Endothelial cell of umbilical vein (primary cell): Measurements from ENCODE around the gene RAC3.

Experiments
- CTCF ChIP-seq, 2 donors: IDR thresholded peaks; 1 replicate in 1 of 2; 2 replicates in 1 of 2; pipeline ENCODE4 v1.5.1; 2011; ENCODE audit warnings: low read length in 2 of 2, mild to moderate bottlenecking in 2 of 2, moderate library complexity in 2 of 2, control low read depth in 1 of 2, inconsistent platforms in 1 of 2, low read depth in 1 of 2; ENCODE audit not compliant: insufficient read depth in 1 of 2; ENCODE audit errors: extremely low read depth in 1 of 2
- MAX ChIP-seq: IDR thresholded peaks from 2 replicates; pipeline ENCODE4 v1.6.1; 2011; ENCODE audit not compliant: insufficient read depth, insufficient read length
- POLR2A ChIP-seq: IDR thresholded peaks from 2 replicates; pipeline ENCODE4 v1.6.1; 2012; ENCODE audit warnings: low read depth, mild to moderate bottlenecking, control low read depth, low read length
- POLR2AphosphoS5 ChIP-seq: IDR thresholded peaks from 2 replicates; pipeline ENCODE4 v1.6.1; 2012; ENCODE audit warnings: low read depth, mild to moderate bottlenecking, control low read depth, low read length, moderate library complexity; ENCODE audit not compliant: insufficient read depth

GRCh38 chr17:82009413-82009812 is 22.1 kb upstream of the RAC3 start:
- TF ChIP-seq CTCF (IDR thresholded peaks at IDR 0.05; ENCODE audit: extremely low read depth in 1 of 2, insufficient read depth in 1 of 2, low read depth in 1 of 2, low read length in 2 of 2) (no peak), POLR2AphosphoS5 (no peak), POLR2A (no peak), MAX (no peak)
